K562 (cell line): ENCODE measurements around the gene MPHOSPH10. TPM values are rescaled to one million over a fixed set of nuclear protein-coding genes. Genes with fewer than 3 reads are reported as not detected.
"Not testable (repeated sequence)": the region's sequence is repeated elsewhere in the genome, so short reads cannot be mapped to it uniquely, and the experiment has no call there.

Experiments used
- ATAC-seq: fragments of 200-7000 bp; cut with Tn5 transposase; 3 replicates; pipeline ENCODE4 v1.9.1; 2020; ENCODE audit warnings: moderate library complexity
- BruUV-seq: library from RNA; stranded (reverse); fragments of 400-500 nt; replicated peaks from 2 replicates; lab custom pipeline; 2021; lab: Mats Ljungman, UMichigan
- CTCF ChIA-PET: fragments of 300-600 bp; formaldehyde crosslinking; extraction: SDS; loops from one replicate; lab custom pipeline; 2021; ENCODE audit warnings: low intra/inter-chr PET ratio; lab: Yijun Ruan, JAX
- POLR2A ChIA-PET: fragments of 300-600, 350-650 bp; sonication (Branson Sonifier 250); formaldehyde crosslinking; extraction: SDS; loops from one replicate; lab custom pipeline; 2021; ENCODE audit warnings: antibody characterized with exemption, inconsistent platforms; lab: Yijun Ruan, JAX
- DNase-seq, 4 experiments: peaks; one replicate each; pipeline versions ENCODE4 v3.0.0 to v3.0.0-alpha.2; 2011 to 2018; ENCODE audit warnings: low spot score in 3 of 4, mixed read lengths in 3 of 4; ENCODE audit errors: extremely low read depth in 1 of 4
- FAIRE-seq: peaks from 2 replicates; lab custom pipeline; 2011; peaks lifted over from hg19 to GRCh38; lab: Jason Lieb, UNC
- H2AFZ ChIP-seq: 2 replicates; pipeline ENCODE4 v1.6.0; 2011; ENCODE audit warnings: low read depth, low read length, control low read depth, inconsistent platforms
- H3K27ac ChIP-seq: fragments of 200-600 bp; 3 replicates; pipeline ENCODE4 v1.8.0; 2011; ENCODE audit warnings: low read depth, mild to moderate bottlenecking, control low read depth, inconsistent platforms, low read length, moderate library complexity, mixed read lengths; ENCODE audit errors: extremely low read depth
- H3K27me3 ChIP-seq, 2 experiments: fragments of 300-600 bp in 1 of 2; 2 replicates in 1 of 2; 3 replicates in 1 of 2; pipeline versions ENCODE4 v1.6.0 to v1.8.0; 2011; ENCODE audit warnings: inconsistent platforms in 2 of 2, low read length in 2 of 2, mild to moderate bottlenecking in 1 of 2, mixed read lengths in 1 of 2, moderate library complexity in 1 of 2; ENCODE audit not compliant: control insufficient read depth in 2 of 2, insufficient read depth in 2 of 2
- H3K36me3 ChIP-seq: fragments of 300-600 bp; 3 replicates; pipeline ENCODE4 v1.8.0; 2011; ENCODE audit warnings: mild to moderate bottlenecking, low read length, inconsistent platforms; ENCODE audit not compliant: control insufficient read depth, insufficient read depth
- H3K4me1 ChIP-seq, 2 experiments: fragments of 200-600 bp in 1 of 2; replicated peaks in 1 of 2; 2 replicates in 1 of 2; 3 replicates in 1 of 2; pipeline versions ENCODE4 v1.5.1 to v1.8.0; 2011; ENCODE audit warnings: inconsistent platforms in 2 of 2, low read length in 2 of 2, mild to moderate bottlenecking in 1 of 2, mixed read lengths in 1 of 2, moderate library complexity in 1 of 2; ENCODE audit not compliant: control insufficient read depth in 2 of 2, insufficient read depth in 2 of 2
- H3K4me2 ChIP-seq: 2 replicates; pipeline ENCODE4 v1.6.1; 2011; ENCODE audit warnings: low read length, control low read depth, inconsistent platforms, mixed read lengths; ENCODE audit not compliant: insufficient read depth
- H3K4me3 ChIP-seq: fragments of 200-600 bp; sonication (generic), shearing (Covaris generic); 2 replicates; pipeline ENCODE4 v1.5.1; 2016; ENCODE audit warnings: control low read depth, inconsistent platforms
- H3K79me2 ChIP-seq: fragments of 200-600 bp; 3 replicates; pipeline ENCODE4 v1.8.0; 2011; ENCODE audit warnings: low read length, inconsistent platforms; ENCODE audit not compliant: control insufficient read depth, insufficient read depth
- H3K9ac ChIP-seq, 2 experiments: 2 replicates each; pipeline versions ENCODE4 v1.6.0 to v1.6.1; 2011; ENCODE audit warnings: low read depth in 2 of 2, low read length in 2 of 2, control low read depth in 1 of 2, inconsistent platforms in 1 of 2, mild to moderate bottlenecking in 1 of 2, mixed read lengths in 1 of 2; ENCODE audit not compliant: insufficient read depth in 1 of 2
- H3K9me1 ChIP-seq: one replicate; pipeline ENCODE4 v1.6.0; 2011; ENCODE audit warnings: inconsistent platforms, mild to moderate bottlenecking, low read length, moderate library complexity; ENCODE audit not compliant: control insufficient read depth, insufficient read depth
- H3K9me3 ChIP-seq: replicated peaks from 2 replicates; pipeline ENCODE4 v1.5.1; 2011; ENCODE audit warnings: low read depth, low read length, inconsistent platforms; ENCODE audit not compliant: control insufficient read depth, insufficient read depth
- H4K20me1 ChIP-seq: replicated peaks from 2 replicates; pipeline ENCODE4 v1.6.1; 2011; ENCODE audit warnings: low read length, inconsistent platforms, mixed read lengths; ENCODE audit not compliant: control insufficient read depth, insufficient read depth
- DMBX1 ChIP-seq: fragments of 250-450 bp; sonication (Bioruptor Pico); IDR thresholded peaks from 2 replicates; pipeline ENCODE4 v1.8.0; 2022; ENCODE audit warnings: inconsistent platforms, mild to moderate bottlenecking, moderate library complexity, borderline replicate concordance
- MECOM ChIP-seq: fragments of 250-450 bp; sonication (Bioruptor Pico); IDR thresholded peaks from 2 replicates; pipeline ENCODE4 v1.8.0; 2022; ENCODE audit warnings: inconsistent platforms
- PCBP1 ChIP-seq: fragments of 200-400 bp; formaldehyde crosslinking; IDR thresholded peaks from 2 replicates; pipeline ENCODE4 v1.6.1; 2018; ENCODE audit warnings: mild to moderate bottlenecking, low read depth, low read length; ENCODE audit not compliant: poor library complexity, severe bottlenecking
- RB1 ChIP-seq: fragments of 450-650 bp; IDR thresholded peaks from 2 replicates; pipeline ENCODE4 v1.6.1; 2017; ENCODE audit warnings: low read depth, mild to moderate bottlenecking
- ZNF263 ChIP-seq: sonication (generic); formaldehyde crosslinking; IDR thresholded peaks from 2 replicates; pipeline ENCODE4 v1.8.0; 2022; ENCODE audit warnings: mild to moderate bottlenecking, missing genetic modification reagents, borderline replicate concordance
- WGBS: fragments of 100-300 bp; shearing (Covaris generic); methylation state at CpG from one replicate; pipeline ENCODE4 v1.1.6; 2016; ENCODE audit warnings: low coverage, mixed read lengths; ENCODE audit not compliant: insufficient coverage; ENCODE audit errors: missing lambda C conversion rate; 5-methylcytosine and 5-hydroxymethylcytosine counted together
- in situ Hi-C: fragments of 300-500 bp; cut with MboI; formaldehyde crosslinking; loops from 4 replicates; pipeline ENCODE4 v1.15.0; 2018; ENCODE audit warnings: inconsistent platforms, mixed read lengths
- intact Hi-C: fragments of 100-400 bp; cut with micrococcal nuclease; formaldehyde crosslinking; loops from 2 replicates; pipeline ENCODE4 v1.14.2; 2022
- polyA plus RNA-seq, 8 experiments: library from polyadenylated mRNA; depleted of rRNA in 4 of 8; stranded (reverse) in 5 of 8; unstranded in 3 of 8; fragments of >200 nt; fragmentation: Nextera tagmentation in 2 of 8; fragmentation: Illumina TruSeq in 1 of 8; extraction: Ambion mirVana in 2 of 8; extraction: Trizol in 1 of 8; gene quantifications; 2 replicates each; pipeline versions ENCODE4 v1.2.1 to v1.2.3, GENCODE V29; 2011 to 2014; ENCODE audit warnings: inconsistent platforms in 1 of 8, missing spikeins in 1 of 8
- total RNA-seq, 7 experiments: library from RNA; depleted of rRNA in 6 of 7; stranded (reverse); fragments of >200 nt in 6 of 7; fragmentation: Illumina TruSeq in 2 of 7; extraction: Trizol in 2 of 7; gene quantifications; 2 replicates each; pipeline versions ENCODE4 v1.2.1 to v1.2.3, GENCODE V29; 2011 to 2021; ENCODE audit warnings: low replicate concordance in 1 of 7
- TF ChIP-seq, protein P1 (sequence below), 3 experiments: IDR thresholded peaks in 2 of 3; conservative IDR thresholded peaks in 1 of 3; 2 replicates each; pipeline ENCODE4 v1.5.1; 2011 to 2012; ENCODE audit warnings: low read length in 3 of 3, mild to moderate bottlenecking in 3 of 3, control low read depth in 2 of 3, improper control_type of control experiment in 1 of 3, inconsistent platforms in 1 of 3, low read depth in 1 of 3, mixed read lengths in 1 of 3, moderate library complexity in 1 of 3; ENCODE audit not compliant: insufficient read depth in 2 of 3
- TF ChIP-seq, protein P2 (sequence below): fragments of 450-650 bp; IDR thresholded peaks from 2 replicates; pipeline ENCODE4 v1.6.1; 2018; ENCODE audit not compliant: partially characterized antibody

MPHOSPH10 gene
- total and polyA plus RNA-seq, 9 of the 15 experiments (the other 6 are each of a cell fraction or from before 2014, with no cell fraction given), result 36.8 to 83.7 (median 58.5) TPM

DNA sequence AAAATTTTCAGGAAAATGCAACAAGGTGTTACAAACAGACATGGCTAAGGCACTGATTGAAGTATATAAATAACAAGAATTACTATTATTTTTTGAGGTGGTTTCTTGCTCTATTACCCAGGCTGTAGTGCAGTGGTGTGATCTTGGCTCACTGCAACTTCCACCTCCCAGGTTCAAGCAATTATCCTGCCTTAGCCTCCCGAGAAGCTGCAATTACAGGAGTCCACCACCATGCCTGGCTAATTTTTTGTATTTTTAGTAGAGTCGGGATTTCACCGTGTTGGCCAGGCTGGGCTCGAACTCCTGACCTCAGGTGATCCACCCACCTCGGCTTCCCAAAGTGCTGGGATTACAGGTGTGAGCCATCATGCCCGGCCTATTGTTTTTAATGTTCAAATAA is 24.0 kb upstream of the MPHOSPH10 start:
- FAIRE-seq, H3K9me3 ChIP-seq, in situ Hi-C loops, BruUV-seq, H4K20me1 ChIP-seq, intact Hi-C loops, H3K27ac ChIP-seq, H3K4me2 ChIP-seq, H2AFZ ChIP-seq, H3K4me1 ChIP-seq, H3K9me1 ChIP-seq, H3K9ac ChIP-seq, H3K27me3 ChIP-seq, H3K79me2 ChIP-seq, DNase-seq, H3K4me3 ChIP-seq, CTCF ChIA-PET: not testable (repeated sequence)
- TF ChIP-seq, protein P1, sequence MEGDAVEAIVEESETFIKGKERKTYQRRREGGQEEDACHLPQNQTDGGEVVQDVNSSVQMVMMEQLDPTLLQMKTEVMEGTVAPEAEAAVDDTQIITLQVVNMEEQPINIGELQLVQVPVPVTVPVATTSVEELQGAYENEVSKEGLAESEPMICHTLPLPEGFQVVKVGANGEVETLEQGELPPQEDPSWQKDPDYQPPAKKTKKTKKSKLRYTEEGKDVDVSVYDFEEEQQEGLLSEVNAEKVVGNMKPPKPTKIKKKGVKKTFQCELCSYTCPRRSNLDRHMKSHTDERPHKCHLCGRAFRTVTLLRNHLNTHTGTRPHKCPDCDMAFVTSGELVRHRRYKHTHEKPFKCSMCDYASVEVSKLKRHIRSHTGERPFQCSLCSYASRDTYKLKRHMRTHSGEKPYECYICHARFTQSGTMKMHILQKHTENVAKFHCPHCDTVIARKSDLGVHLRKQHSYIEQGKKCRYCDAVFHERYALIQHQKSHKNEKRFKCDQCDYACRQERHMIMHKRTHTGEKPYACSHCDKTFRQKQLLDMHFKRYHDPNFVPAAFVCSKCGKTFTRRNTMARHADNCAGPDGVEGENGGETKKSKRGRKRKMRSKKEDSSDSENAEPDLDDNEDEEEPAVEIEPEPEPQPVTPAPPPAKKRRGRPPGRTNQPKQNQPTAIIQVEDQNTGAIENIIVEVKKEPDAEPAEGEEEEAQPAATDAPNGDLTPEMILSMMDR (IDR thresholded peaks at IDR 0.05 in 2 of 3, conservative IDR thresholded peaks at IDR 0.05 in 1 of 3; ENCODE audit: insufficient read depth in 2 of 3, low read depth in 1 of 3, low read length in 3 of 3), result peak in 1 of 3 experiments; percentile 0; a peak in 1 of 6 replicates
- H3K36me3 ChIP-seq, result peaks cover 19% of the 10 kb centered on the region
- WGBS, result 31% methylated on average over 6 of the region's 6 CpGs
- ATAC-seq, result peak; percentile 57; the same call in 2 of the 3 replicates
- POLR2A ChIA-PET, result interaction anchor here (0.6 kb wide), 1 partner anchor 16 kb away, joined by 3 read pairs; no protein-coding TSS in a partner anchor

DNA sequence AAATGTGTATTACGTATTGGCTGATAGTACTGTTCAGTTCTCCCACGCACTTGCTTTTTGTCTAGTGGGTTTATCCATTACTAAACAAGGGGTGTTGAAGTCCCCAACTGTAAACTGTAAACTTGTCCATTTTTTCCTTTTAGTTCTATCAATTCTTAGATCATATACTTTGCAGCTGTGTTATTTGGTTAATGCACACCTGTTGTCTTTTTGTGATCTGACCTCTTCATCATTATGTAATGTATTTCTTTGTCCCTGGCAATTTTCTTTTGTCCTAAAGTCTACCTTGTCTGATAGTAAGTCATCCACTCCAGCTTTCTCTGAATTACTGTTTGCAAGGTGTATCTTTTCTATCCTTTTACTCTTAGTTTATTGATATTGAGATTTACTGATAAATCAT is 22.3 kb upstream of the MPHOSPH10 start:
- DNase-seq, result no peak
- CTCF ChIA-PET, result no interaction called here
- Histone ChIP-seq H3K4me1 (no peaks in the 10 kb centered on the region), H3K9me3 (no peaks in the 10 kb centered on the region), H3K79me2 (no peaks in the 10 kb centered on the region), H3K27me3 (no peaks in the 10 kb centered on the region), H3K36me3 (peaks cover 22% of the 10 kb centered on the region), H3K27ac (no peak overlapping the region), H2AFZ (no peak overlapping the region), H3K4me3 (no peak overlapping the region), H4K20me1 (no peaks in the 10 kb centered on the region), H3K9ac (no peak overlapping the region), H3K9me1 (no peaks in the 10 kb centered on the region), H3K4me2 (no peak overlapping the region)
- no TSS peak for BruUV-seq
- POLR2A ChIA-PET, result no interaction called here
- no peak for TF ChIP-seq PCBP1
- TF ChIP-seq MECOM (CRISPR knock-in tag), result no peak
- TF ChIP-seq DMBX1 (CRISPR knock-in tag), result no peak
- TF ChIP-seq, protein P2, sequence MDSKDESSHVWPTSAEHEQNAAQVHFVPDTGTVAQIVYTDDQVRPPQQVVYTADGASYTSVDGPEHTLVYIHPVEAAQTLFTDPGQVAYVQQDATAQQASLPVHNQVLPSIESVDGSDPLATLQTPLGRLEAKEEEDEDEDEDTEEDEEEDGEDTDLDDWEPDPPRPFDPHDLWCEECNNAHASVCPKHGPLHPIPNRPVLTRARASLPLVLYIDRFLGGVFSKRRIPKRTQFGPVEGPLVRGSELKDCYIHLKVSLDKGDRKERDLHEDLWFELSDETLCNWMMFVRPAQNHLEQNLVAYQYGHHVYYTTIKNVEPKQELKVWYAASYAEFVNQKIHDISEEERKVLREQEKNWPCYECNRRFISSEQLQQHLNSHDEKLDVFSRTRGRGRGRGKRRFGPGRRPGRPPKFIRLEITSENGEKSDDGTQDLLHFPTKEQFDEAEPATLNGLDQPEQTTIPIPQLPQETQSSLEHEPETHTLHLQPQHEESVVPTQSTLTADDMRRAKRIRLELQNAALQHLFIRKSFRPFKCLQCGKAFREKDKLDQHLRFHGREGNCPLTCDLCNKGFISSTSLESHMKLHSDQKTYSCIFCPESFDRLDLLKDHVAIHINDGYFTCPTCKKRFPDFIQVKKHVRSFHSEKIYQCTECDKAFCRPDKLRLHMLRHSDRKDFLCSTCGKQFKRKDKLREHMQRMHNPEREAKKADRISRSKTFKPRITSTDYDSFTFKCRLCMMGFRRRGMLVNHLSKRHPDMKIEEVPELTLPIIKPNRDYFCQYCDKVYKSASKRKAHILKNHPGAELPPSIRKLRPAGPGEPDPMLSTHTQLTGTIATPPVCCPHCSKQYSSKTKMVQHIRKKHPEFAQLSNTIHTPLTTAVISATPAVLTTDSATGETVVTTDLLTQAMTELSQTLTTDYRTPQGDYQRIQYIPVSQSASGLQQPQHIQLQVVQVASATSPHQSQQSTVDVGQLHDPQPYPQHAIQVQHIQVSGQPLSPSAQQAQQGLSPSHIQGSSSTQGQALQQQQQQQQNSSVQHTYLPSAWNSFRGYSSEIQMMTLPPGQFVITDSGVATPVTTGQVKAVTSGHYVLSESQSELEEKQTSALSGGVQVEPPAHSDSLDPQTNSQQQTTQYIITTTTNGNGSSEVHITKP, result peak; percentile 89
- no peak for TF ChIP-seq ZNF263
- no peak for TF ChIP-seq RB1
- no peak for ATAC-seq
- FAIRE-seq, result no peak
- in situ Hi-C loops, result no loop called here
- intact Hi-C loops, result no loop called here
- 78% methylated on average over 2 of the region's 2 CpGs for WGBS
